Measurements from ENCODE around the gene PIGR. TPM values are rescaled to one million over a fixed set of nuclear protein-coding genes. Genes with fewer than 3 reads are reported as not detected.

Gene PIGR
- total and polyA plus RNA-seq, 2 donors from 2014 or later = 187 to 841 TPM

- intact Hi-C loops (cut with DNase I) = no loop called here
- Histone ChIP-seq H3K27ac (ENCODE audit: low read depth in 2 of 2, low read length in 2 of 2) (no peak overlapping the region), H3K9me3 (ENCODE audit: control insufficient read depth in 2 of 3, insufficient read depth in 1 of 3, low read length in 3 of 3) (no peaks in the 10 kb centered on the region), H3K27me3 (ENCODE audit: control insufficient read depth, insufficient read depth, low read length) (no peaks in the 10 kb centered on the region), H3K9ac (ENCODE audit: low read length in 3 of 3) (no peak overlapping the region), H3K36me3 (ENCODE audit: control insufficient read depth in 2 of 3, insufficient read depth in 3 of 3, low read length in 3 of 3) (no peaks in the 10 kb centered on the region), H3K4me3 (ENCODE audit: low read length in 3 of 3) (no peak overlapping the region), H3K4me1 (ENCODE audit: control insufficient read depth in 2 of 3, insufficient read depth in 2 of 3, low read depth in 1 of 3, low read length in 3 of 3) (no peaks in the 10 kb centered on the region)
- FAIRE-seq (no peak), DNase-seq (peak in 2 of 5 donors; percentile 43)
- peak; percentile 71 for TF ChIP-seq CTCF (IDR thresholded peaks at IDR 0.05; ENCODE audit: borderline replicate concordance, extremely low read depth, insufficient read depth)
Observed at GRCh38 chr1:206979379-206980043, 33.2 kb upstream of the PIGR start.

DNA sequence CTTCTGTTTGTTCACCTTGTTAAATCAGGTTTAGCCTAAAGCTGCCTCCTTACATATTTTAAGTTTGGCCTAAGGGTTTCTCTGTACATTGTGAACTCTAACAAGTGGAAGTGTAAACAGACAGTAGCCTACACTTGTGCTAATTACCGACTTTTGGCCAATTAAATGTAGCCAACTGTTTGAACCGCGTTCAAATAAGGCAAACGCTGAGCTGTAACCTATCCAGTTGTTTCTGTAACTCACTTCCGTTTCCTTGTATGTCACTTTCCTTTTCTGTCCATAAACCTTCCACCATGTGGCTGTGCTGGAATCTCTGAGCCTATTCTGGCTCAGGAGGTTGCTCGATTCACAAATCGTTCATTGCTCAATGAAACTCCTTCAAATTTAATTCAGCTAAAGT, 32.0 kb upstream of the PIGR start:
- no peaks in the 10 kb centered on the region for H3K36me3 ChIP-seq (ENCODE audit: control insufficient read depth in 2 of 3, insufficient read depth in 3 of 3, low read length in 3 of 3)

GRCh38 chr1:206975306-206975705, 29.0 kb upstream of the PIGR start:
- H3K9me3 ChIP-seq (ENCODE audit: control insufficient read depth in 2 of 3, insufficient read depth in 1 of 3, low read length in 3 of 3) = no peaks in the 10 kb centered on the region
- FAIRE-seq (no peak), DNase-seq (peak in 2 of 5 donors; percentile 12 to 61)
- peaks cover 0 to 18% (median 5%) of the 10 kb centered on the region in 3 donors for H3K4me1 ChIP-seq (ENCODE audit: control insufficient read depth in 2 of 3, insufficient read depth in 2 of 3, low read depth in 1 of 3, low read length in 3 of 3)
- no peak for TF ChIP-seq CTCF (IDR thresholded peaks at IDR 0.05; ENCODE audit: borderline replicate concordance, extremely low read depth, insufficient read depth)
- H3K9ac ChIP-seq (ENCODE audit: low read length in 3 of 3) = no peak overlapping the region
- intact Hi-C loops (cut with DNase I) = no loop called here
- no peak overlapping the region for H3K27ac ChIP-seq (ENCODE audit: low read depth in 2 of 2, low read length in 2 of 2)
- H3K4me3 ChIP-seq (ENCODE audit: low read length in 3 of 3) = no peak overlapping the region
- no peaks in the 10 kb centered on the region for H3K36me3 ChIP-seq (ENCODE audit: control insufficient read depth in 2 of 3, insufficient read depth in 3 of 3, low read length in 3 of 3)
- no peaks in the 10 kb centered on the region for H3K27me3 ChIP-seq (ENCODE audit: control insufficient read depth, insufficient read depth, low read length)

More for the DNA sequence above, 32.0 kb upstream of the PIGR start:
- DNase-seq = no peak
- TF ChIP-seq CTCF (IDR thresholded peaks at IDR 0.05; ENCODE audit: borderline replicate concordance, extremely low read depth, insufficient read depth) = no peak
- no peaks in the 10 kb centered on the region for H3K9me3 ChIP-seq (ENCODE audit: control insufficient read depth in 2 of 3, insufficient read depth in 1 of 3, low read length in 3 of 3)
- H3K4me1 ChIP-seq (ENCODE audit: control insufficient read depth in 2 of 3, insufficient read depth in 2 of 3, low read depth in 1 of 3, low read length in 3 of 3) = no peaks in the 10 kb centered on the region
- no peak overlapping the region for H3K27ac ChIP-seq (ENCODE audit: low read depth in 2 of 2, low read length in 2 of 2)
- no peak overlapping the region for H3K9ac ChIP-seq (ENCODE audit: low read length in 3 of 3)
- FAIRE-seq = no peak
- no peaks in the 10 kb centered on the region for H3K27me3 ChIP-seq (ENCODE audit: control insufficient read depth, insufficient read depth, low read length)
- intact Hi-C loops (cut with DNase I) = no loop called here
- H3K4me3 ChIP-seq (ENCODE audit: low read length in 3 of 3) = no peak overlapping the region
